ENCODE results near the gene WDCP.

GRCh38 chr2:24022975-24023575 lies 24.1 kb downstream of the WDCP start:
- TF ChIP-seq CTCF (IDR thresholded peaks at IDR 0.05) = no peak
- no peak for TF ChIP-seq ZFX (IDR thresholded peaks at IDR 0.05; ENCODE audit: borderline replicate concordance)
